ENCODE results near the gene RAB44. TPM values are rescaled to one million over a fixed set of nuclear protein-coding genes. Genes with fewer than 3 reads are reported as not detected.

The RAB44 gene
- total RNA-seq, 1 donor from 2014 or later: 0.21 TPM

DNA sequence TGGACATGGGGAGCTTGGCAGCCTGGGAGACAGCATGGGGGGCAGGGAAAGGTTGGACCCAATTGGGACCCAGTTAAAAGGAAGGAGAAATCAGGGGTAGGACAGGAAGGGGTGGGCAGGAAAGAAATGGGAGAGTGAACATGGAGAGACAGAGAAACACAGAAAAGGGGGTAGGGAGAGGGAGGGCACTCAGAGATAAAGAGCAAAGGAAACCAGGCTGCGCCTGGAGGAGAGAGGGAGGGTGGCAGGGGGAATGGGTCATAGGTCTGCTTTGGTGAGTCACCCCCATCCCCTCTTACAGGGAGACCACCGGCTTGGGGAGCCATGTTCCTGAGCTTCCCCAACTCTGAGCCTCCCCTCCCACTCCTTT, 46.7 kb downstream of the RAB44 start:
- TF ChIP-seq, protein P1, sequence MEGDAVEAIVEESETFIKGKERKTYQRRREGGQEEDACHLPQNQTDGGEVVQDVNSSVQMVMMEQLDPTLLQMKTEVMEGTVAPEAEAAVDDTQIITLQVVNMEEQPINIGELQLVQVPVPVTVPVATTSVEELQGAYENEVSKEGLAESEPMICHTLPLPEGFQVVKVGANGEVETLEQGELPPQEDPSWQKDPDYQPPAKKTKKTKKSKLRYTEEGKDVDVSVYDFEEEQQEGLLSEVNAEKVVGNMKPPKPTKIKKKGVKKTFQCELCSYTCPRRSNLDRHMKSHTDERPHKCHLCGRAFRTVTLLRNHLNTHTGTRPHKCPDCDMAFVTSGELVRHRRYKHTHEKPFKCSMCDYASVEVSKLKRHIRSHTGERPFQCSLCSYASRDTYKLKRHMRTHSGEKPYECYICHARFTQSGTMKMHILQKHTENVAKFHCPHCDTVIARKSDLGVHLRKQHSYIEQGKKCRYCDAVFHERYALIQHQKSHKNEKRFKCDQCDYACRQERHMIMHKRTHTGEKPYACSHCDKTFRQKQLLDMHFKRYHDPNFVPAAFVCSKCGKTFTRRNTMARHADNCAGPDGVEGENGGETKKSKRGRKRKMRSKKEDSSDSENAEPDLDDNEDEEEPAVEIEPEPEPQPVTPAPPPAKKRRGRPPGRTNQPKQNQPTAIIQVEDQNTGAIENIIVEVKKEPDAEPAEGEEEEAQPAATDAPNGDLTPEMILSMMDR (IDR thresholded peaks at IDR 0.05): no peak
- no peaks in the 10 kb centered on the region for H3K36me3 ChIP-seq
- no peak overlapping the region for H3K4me3 ChIP-seq
- no peak for DNase-seq (ENCODE audit: low spot score in 2 of 2)
- H3K27ac ChIP-seq: no peak overlapping the region
- no peaks in the 10 kb centered on the region for H3K27me3 ChIP-seq
- no peaks in the 10 kb centered on the region for H3K4me1 ChIP-seq
- H3K9me3 ChIP-seq: no peaks in the 10 kb centered on the region
- intact Hi-C loops (cut with DNase I): no loop called here

DNA sequence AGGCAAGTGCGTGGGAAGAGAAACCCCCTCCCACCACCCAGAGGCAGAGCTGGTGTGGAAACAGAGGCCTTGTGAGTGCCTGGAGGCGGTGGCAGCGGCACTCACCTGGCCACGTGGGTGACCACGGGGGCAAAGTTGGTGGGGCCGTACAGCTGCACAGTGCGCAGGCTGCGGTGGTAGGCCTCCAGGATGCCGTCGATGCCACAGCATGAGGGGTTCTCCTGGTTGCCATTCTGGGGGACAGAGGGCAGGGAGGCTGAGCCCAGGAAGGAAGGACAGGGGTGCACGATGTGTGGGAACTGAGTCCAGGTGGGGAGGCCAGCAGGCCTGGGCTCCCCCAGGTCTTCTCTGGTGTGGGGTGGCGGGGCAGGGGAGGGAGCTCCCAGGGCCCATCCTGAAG, 47.7 kb downstream of the RAB44 start:
- no peaks in the 10 kb centered on the region for H3K4me1 ChIP-seq
- TF ChIP-seq, protein P1 (IDR thresholded peaks at IDR 0.05): no peak
- H3K4me3 ChIP-seq: no peak overlapping the region
- intact Hi-C loops (cut with DNase I): no loop called here
- no peak for DNase-seq (ENCODE audit: low spot score in 2 of 2)
- H3K27me3 ChIP-seq: no peaks in the 10 kb centered on the region
- no peaks in the 10 kb centered on the region for H3K36me3 ChIP-seq
- H3K27ac ChIP-seq: no peak overlapping the region
- H3K9me3 ChIP-seq: peaks cover 0 to 2% of the 10 kb centered on the region in 2 donors

DNA sequence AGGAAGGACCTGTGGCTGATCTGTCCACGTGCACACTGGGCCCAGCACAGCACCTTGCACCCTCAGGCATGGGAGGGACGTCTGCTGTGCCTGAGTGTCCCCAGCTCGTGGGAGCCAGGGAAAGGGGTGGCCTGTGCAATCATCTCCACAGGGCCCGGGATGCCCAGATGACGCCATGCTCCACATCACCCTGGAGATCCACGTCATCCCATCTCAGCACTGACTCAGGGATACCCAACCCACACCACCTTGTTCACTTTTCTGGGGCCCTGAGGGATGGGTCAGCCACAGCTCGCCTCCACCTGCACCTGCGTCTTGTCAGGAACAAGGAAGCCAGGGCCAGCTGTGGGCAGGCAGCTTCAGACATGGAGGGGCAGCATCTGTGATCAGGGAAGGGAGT, 48.2 kb downstream of the RAB44 start:
- TF ChIP-seq, protein P1 (IDR thresholded peaks at IDR 0.05): no peak
- intact Hi-C loops (cut with DNase I): no loop called here
- Histone ChIP-seq H3K4me3 (no peak overlapping the region), H3K27ac (no peak overlapping the region), H3K9me3 (peaks cover 0 to 7% of the 10 kb centered on the region in 2 donors), H3K36me3 (no peaks in the 10 kb centered on the region), H3K27me3 (no peaks in the 10 kb centered on the region), H3K4me1 (no peaks in the 10 kb centered on the region)
- no peak for DNase-seq (ENCODE audit: low spot score in 2 of 2)

DNA sequence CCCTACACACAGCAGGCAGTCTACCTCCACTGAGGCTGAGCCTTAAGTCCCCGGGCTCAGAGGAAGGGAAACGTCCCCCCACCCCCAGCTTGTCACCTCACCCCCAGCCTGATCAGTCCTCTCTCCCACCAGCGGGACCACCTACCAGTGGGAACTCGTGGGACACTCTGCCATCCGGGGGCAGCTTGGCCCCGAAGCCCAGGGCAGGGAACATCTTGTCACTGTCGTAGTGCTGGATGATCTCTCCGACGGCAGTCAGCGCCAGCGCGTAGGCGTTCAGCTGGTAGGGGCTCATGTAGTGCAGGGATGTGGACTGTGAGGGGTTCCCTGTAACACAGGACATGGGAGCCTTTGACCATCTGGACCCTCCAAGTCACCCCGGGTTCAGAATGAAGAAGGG, 48.6 kb downstream of the RAB44 start:
- intact Hi-C loops (cut with DNase I): no loop called here
- Histone ChIP-seq H3K27ac (no peak overlapping the region), H3K4me3 (no peak overlapping the region), H3K4me1 (no peaks in the 10 kb centered on the region), H3K27me3 (no peaks in the 10 kb centered on the region), H3K9me3 (peaks cover 0 to 7% of the 10 kb centered on the region in 2 donors), H3K36me3 (no peaks in the 10 kb centered on the region)
- TF ChIP-seq, protein P1 (IDR thresholded peaks at IDR 0.05): no peak
- DNase-seq (ENCODE audit: low spot score in 2 of 2): no peak

DNA sequence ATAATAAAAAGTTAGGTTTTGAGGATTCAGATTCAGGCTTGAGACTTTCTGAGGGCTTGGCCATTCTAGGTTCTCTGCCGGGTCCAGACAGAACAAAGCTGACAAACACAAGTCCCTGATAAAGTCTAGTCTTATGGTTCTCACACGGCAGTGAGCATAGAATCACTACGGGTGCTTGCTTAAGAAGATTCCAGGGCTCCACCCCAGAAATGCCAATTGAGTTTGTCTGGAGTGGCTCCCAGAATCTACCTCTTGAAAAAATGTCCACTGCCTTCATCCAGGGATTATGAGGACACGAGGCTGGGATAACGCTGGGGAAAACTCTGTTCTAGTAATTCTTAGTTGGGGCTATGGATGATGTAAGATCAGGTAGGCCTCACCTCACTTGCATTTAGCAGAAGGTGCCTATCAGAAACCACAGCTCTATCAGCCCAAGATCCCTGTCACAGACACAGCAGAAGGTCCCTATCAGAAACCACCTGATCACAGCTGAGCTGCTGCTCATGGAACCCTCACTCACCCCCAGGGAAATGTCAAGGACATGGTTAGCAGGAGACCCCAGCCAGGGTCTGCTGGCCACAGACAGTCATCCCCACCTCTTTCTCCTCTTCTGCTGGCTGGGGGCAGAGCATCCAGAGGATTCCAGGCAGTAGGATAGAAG, 52.3 kb downstream of the RAB44 start:
- Histone ChIP-seq H3K4me1 (no peaks in the 10 kb centered on the region), H3K4me3 (no peak overlapping the region), H3K9me3 (peaks cover 0 to 7% of the 10 kb centered on the region in 2 donors), H3K27ac (no peak overlapping the region), H3K27me3 (no peaks in the 10 kb centered on the region), H3K36me3 (no peaks in the 10 kb centered on the region)
- intact Hi-C loops (cut with DNase I): no loop called here
- TF ChIP-seq, protein P1 (IDR thresholded peaks at IDR 0.05): no peak
- no peak for DNase-seq (ENCODE audit: low spot score in 2 of 2)

DNA sequence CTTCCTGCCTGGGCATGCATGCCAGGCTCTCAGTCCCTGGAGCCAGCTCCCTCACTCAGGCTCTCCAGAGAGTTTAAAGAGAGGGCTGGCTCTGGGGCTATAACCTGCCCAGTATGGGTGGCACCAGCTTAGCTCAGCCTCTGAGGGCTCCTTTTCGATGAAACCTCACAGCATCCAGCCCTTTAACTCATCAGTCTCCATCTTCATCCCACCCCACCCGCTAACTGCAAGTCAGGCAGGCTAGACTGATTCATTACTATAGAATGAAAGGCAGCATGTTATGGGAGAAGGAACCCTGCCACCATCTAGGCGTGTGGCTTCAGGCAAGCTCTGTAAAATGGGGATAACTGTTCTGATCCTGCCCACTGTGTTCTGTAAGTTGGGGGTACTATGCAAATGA, 53.5 kb downstream of the RAB44 start:
- Histone ChIP-seq H3K36me3 (no peaks in the 10 kb centered on the region), H3K9me3 (peaks cover 0 to 7% of the 10 kb centered on the region in 2 donors), H3K27ac (no peak overlapping the region), H3K4me3 (no peak overlapping the region), H3K27me3 (no peaks in the 10 kb centered on the region), H3K4me1 (no peaks in the 10 kb centered on the region)
- DNase-seq (ENCODE audit: low spot score in 2 of 2): no peak
- TF ChIP-seq, protein P1 (IDR thresholded peaks at IDR 0.05): no peak
- intact Hi-C loops (cut with DNase I): no loop called here
